Ovary (tissue), 9 donors: ENCODE data around the gene GPS1. TPM values are rescaled to one million over a fixed set of nuclear protein-coding genes. Genes with fewer than 3 reads are reported as not detected.

Source experiments
- DNase-seq, 5 donors: peaks; one replicate each; pipeline ENCODE4 v3.0.0-alpha.2; 2019 to 2020
- H3K27ac ChIP-seq, 2 donors: fragments of 200-600 bp; one replicate each; pipeline versions ENCODE4 v1.5.1 to v1.8.0; 2019 to 2022
- H3K27me3 ChIP-seq: fragments of 200-600 bp; one replicate; pipeline ENCODE4 v1.8.0; 2022
- H3K36me3 ChIP-seq: fragments of 200-600 bp; sonication (generic); one replicate; pipeline ENCODE4 v1.5.1; 2019
- H3K4me1 ChIP-seq: one replicate; pipeline ENCODE4 v1.8.1; 2013; ENCODE audit warnings: mild to moderate bottlenecking, moderate library complexity; ENCODE audit not compliant: insufficient read depth
- H3K4me3 ChIP-seq: fragments of 200-600 bp; sonication (generic); one replicate; pipeline ENCODE4 v1.5.1; 2017
- H3K9me3 ChIP-seq, 2 donors: fragments of 200-600 bp in 1 of 2; sonication (generic) in 1 of 2; one replicate each; pipeline versions ENCODE4 v1.5.1 to v1.8.1; 2013 to 2019; ENCODE audit warnings: mild to moderate bottlenecking in 1 of 2, moderate library complexity in 1 of 2
- EP300 ChIP-seq: sonication (generic); formaldehyde crosslinking; IDR thresholded peaks from one replicate; pipeline ENCODE4 v1.6.1; 2017; ENCODE audit warnings: antibody characterized with exemption
- POLR2A ChIP-seq: fragments of 450-650 bp; IDR thresholded peaks from one replicate; pipeline ENCODE4 v1.6.1; 2017; ENCODE audit warnings: antibody characterized with exemption, mild to moderate bottlenecking, moderate library complexity
- WGBS, 3 donors: extraction: QIAGEN DNeasy Blood & Tissue Kit in 1 of 3; methylation state at CpG; one replicate each; pipeline versions ENCODE4 v1.1.5 to v1.1.7; 2013 to 2017; 5-methylcytosine and 5-hydroxymethylcytosine counted together
- intact Hi-C, 4 donors: fragments of 100-400 bp; cut with DNase I; formaldehyde crosslinking; loops; one replicate each; pipeline versions ENCODE4 v1.11.0 to v1.15.1; 2022 to 2023
- polyA plus RNA-seq, 2 donors: library from polyadenylated mRNA; stranded (reverse); fragments of 200-250 nt in 1 of 2; fragments of 350-450 nt in 1 of 2; fragmentation: Illumina TruSeq in 1 of 2; extraction: RNeasy Lipid Tissue Mini Kit (QIAGEN cat#74804) in 1 of 2; gene quantifications; one replicate each; pipeline ENCODE4 v1.2.3, GENCODE V29; 2013 to 2014
- total RNA-seq, 7 donors: library from RNA; depleted of rRNA in 2 of 7; stranded (reverse); fragments of >200 nt in 2 of 7; fragmentation: NEBNext Ultra II Directional in 3 of 7; extraction: Animal tissue kit (Norgen Biotek cat#: 25700) in 3 of 7; gene quantifications; one replicate each; pipeline versions ENCODE4 v1.1.0 to v1.2.4, GENCODE V29; 2016 to 2023
- TF ChIP-seq, protein P1 (sequence below), 3 donors: fragments of 450-650 bp in 2 of 3; fragments of 200-600 bp in 1 of 3; IDR thresholded peaks; one replicate each; pipeline versions ENCODE4 v1.5.1 to v1.8.0; 2016 to 2022; ENCODE audit warnings: antibody characterized with exemption in 3 of 3, mild to moderate bottlenecking in 1 of 3
- donor health status: DM: no; HTN: no; CAD: no; lungs with moderate emphysema.
- donor health status: DM: no; HTN: no; CAD: no.
- donor health status: Bipolar disorder and iron deficiency.
- donor health status: DM: yes; HTN: yes; CAD: no.
- donor health status: DM: no; HTN: no; CAD: no.
- donor health status: DM: yes; HTN: yes; CAD: no.

GPS1 gene
- total and polyA plus RNA-seq, 9 donors = 12.4 to 96.2 (median 77.8) TPM

DNA sequence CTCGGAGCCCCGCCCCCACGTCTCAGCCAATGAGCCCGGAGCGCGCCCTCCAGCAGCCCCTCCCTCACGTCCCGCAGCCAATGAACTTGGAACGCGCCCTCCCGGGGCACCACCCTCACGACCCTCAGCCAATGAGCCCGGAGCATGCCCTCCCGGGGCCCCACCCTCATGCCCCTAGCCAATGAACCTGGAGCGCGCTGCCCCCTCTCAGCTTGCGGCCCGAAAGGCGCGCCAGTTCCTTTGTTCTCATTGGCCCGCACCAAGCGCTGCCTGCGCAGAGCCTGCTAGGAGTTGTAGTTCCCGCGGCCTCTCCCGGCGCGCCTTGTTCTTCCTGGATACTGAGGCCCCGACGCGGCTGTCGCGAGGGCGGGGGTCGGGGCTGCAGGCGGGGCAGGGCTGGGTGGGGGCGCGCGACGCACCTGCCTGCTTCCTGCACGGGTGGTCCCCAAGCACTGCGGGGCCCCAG is 28.7 kb upstream of the GPS1 start, which contains the start of gene LRRC45:
Gene LRRC45, plus strand, starts transcription at position 325 of the 466 bp plus-strand sequence. CDS start 339 bp downstream, outside the sequence.
- Histone ChIP-seq H3K27me3 (no peaks in the 10 kb centered on the region), H3K9me3 (no peaks in the 10 kb centered on the region), H3K36me3 (no peaks in the 10 kb centered on the region), H3K4me3 (peak within 1 kb of the TSS; percentile 95), H3K27ac (peak within 1 kb of the TSS; percentile 20 to 44), H3K4me1 (peaks cover 8% of the 10 kb centered on the region)
- intact Hi-C loops = loop anchor here in 1 of 4 donors (10.0 kb wide), 1 partner anchor 302 kb away; no protein-coding TSS in a partner anchor
- 0 to 1% (median 1%) methylated on average over 24 to 42 of the region's 42 CpGs for WGBS, 3 donors
- peak; percentile 99 to 100 (median 100) for DNase-seq
- TF ChIP-seq EP300 = no peak
- TF ChIP-seq, protein P1, sequence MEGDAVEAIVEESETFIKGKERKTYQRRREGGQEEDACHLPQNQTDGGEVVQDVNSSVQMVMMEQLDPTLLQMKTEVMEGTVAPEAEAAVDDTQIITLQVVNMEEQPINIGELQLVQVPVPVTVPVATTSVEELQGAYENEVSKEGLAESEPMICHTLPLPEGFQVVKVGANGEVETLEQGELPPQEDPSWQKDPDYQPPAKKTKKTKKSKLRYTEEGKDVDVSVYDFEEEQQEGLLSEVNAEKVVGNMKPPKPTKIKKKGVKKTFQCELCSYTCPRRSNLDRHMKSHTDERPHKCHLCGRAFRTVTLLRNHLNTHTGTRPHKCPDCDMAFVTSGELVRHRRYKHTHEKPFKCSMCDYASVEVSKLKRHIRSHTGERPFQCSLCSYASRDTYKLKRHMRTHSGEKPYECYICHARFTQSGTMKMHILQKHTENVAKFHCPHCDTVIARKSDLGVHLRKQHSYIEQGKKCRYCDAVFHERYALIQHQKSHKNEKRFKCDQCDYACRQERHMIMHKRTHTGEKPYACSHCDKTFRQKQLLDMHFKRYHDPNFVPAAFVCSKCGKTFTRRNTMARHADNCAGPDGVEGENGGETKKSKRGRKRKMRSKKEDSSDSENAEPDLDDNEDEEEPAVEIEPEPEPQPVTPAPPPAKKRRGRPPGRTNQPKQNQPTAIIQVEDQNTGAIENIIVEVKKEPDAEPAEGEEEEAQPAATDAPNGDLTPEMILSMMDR (IDR thresholded peaks at IDR 0.05) = no peak
- TF ChIP-seq POLR2A = no peak

DNA sequence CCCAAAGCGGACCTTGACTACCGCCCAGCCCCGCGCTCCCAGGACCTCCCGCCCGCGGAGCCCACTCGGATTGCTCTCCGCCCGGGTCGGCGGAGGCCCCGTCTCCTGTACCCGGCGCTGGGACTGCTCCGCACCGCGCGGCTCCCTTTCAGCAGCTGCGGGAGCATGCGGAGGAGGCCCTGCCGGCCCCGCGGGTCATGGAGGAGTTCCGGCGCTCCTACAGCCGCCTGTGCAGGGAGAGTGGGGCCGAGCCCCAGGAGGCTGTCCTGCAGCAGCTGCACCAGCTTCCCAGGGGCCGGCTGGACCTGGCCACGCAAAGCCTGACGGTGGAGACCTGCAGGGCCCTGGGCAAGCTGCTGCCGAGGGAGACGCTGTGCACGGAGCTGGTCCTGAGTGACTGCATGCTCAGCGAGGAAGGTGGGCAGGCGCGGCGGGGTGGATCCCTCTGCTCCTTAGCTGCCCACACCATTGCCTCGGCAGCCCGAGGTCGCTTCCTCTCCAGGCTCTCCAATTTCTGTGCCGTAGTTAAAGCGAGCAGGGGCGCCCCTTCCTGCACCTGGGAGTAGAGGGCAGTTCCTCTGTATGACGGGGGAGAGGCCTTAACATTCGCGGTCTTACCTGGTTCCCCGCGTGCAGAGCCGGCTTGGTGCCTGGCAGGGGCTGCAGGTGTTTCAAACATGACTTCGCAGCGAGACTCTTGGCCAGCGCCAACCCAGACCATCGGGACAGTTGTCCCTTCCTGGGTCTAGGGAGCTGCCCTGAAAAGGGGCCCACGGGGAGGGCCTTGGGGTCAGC is 28.1 kb upstream of the GPS1 start:
- Histone ChIP-seq H3K4me3 (peak overlapping the region; percentile 89), H3K4me1 (peaks cover 8% of the 10 kb centered on the region), H3K36me3 (no peaks in the 10 kb centered on the region), H3K9me3 (no peaks in the 10 kb centered on the region), H3K27me3 (no peaks in the 10 kb centered on the region), H3K27ac (no peak overlapping the region)
- intact Hi-C loops = loop anchor here in 1 of 4 donors (10.0 kb wide), 1 partner anchor 301 kb away; no protein-coding TSS in a partner anchor
- TF ChIP-seq, protein P1 (IDR thresholded peaks at IDR 0.05) = no peak
- TF ChIP-seq POLR2A = no peak
- TF ChIP-seq EP300 = no peak
- WGBS, 3 donors = 5 to 9% (median 7%) methylated on average over 33 to 55 of the region's 55 CpGs
- no peak for DNase-seq

DNA sequence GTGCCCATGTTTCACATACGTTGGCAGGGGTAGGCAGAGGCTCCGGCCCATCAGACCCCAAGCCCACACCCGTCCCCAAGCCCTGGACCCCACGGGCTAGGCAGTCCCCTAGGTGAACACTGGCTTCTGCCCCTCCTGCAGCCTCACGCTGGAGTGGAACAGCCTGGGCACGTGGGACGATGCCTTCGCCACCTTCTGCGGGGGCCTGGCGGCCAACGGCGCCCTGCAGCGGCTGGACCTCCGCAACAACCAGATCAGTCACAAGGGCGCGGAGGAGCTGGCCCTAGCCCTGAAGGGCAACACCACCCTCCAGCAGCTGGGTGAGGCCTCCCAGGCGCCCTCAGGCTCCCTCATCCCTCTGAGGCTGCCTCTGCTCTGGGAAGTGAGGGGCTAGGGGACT is 26.8 kb upstream of the GPS1 start:
- H3K36me3 ChIP-seq = no peaks in the 10 kb centered on the region
- 91 to 95% (median 92%) methylated on average over 9 to 17 of the region's 17 CpGs for WGBS, 3 donors
- H3K9me3 ChIP-seq = no peaks in the 10 kb centered on the region
- TF ChIP-seq, protein P1 (IDR thresholded peaks at IDR 0.05) = no peak
- TF ChIP-seq POLR2A = no peak
- TF ChIP-seq EP300 = no peak
- DNase-seq = no peak
- intact Hi-C loops = loop anchor here in 1 of 4 donors (10.0 kb wide), 1 partner anchor 300 kb away; no protein-coding TSS in a partner anchor
- H3K4me1 ChIP-seq = peaks cover 8% of the 10 kb centered on the region
- H3K27ac ChIP-seq = no peak overlapping the region
- no peaks in the 10 kb centered on the region for H3K27me3 ChIP-seq
- no peak overlapping the region for H3K4me3 ChIP-seq

DNA sequence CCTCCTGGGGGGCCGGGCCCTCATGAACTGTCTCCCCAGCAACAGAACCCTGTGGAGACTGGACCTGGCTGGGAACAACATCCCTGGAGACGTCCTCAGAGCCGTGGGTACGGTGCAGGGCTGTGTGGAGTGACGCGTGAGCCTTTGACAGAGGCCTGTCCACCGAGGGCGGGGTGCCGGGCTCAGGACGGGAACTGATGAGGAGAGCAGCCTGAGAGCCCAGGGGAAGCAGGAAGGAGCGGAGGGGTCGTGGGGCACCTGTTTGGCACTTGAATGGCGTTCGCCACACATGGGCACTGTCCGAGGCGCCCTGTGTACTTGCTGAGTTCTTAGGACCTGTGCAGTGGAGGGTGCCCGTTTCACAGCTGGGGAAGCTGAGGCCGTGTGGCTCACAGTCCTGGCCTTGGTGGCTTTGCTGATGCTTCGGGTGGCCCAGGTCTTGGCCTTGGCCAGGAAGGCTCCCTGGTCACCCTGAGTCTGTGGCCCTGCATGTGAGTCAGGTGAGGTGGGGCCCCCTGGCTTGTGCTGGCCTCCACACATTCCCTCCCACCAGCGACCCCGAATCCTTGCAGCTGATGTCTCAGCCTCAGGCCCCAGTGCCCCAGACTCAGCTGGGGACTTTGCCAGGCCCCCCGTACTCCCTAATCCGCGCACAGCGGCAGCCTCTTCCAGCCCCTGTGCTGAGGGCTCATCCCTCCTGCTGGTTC is 26.1 kb upstream of the GPS1 start:
- Histone ChIP-seq H3K4me1 (peaks cover 11% of the 10 kb centered on the region), H3K9me3 (no peaks in the 10 kb centered on the region), H3K4me3 (no peak overlapping the region), H3K36me3 (no peaks in the 10 kb centered on the region), H3K27ac (no peak overlapping the region), H3K27me3 (no peaks in the 10 kb centered on the region)
- TF ChIP-seq EP300 = no peak
- TF ChIP-seq POLR2A = no peak
- TF ChIP-seq, protein P1 (IDR thresholded peaks at IDR 0.05) = no peak
- intact Hi-C loops = loop anchor here in 1 of 4 donors (10.0 kb wide), 1 partner anchor 299 kb away; no protein-coding TSS in a partner anchor
- no peak for DNase-seq
- 89 to 95% (median 92%) methylated on average over 24 to 25 of the region's 25 CpGs for WGBS, 3 donors
